Activated CD4-positive, alpha-beta memory T cell treated with anti-CD3 and anti-CD28 coated beads, Interleukin-2, amount 10 ng/mL, durations not matched to agents 7 days and 5 days (primary cell): ENCODE results near the gene ANXA6. TPM values are rescaled to one million over a fixed set of nuclear protein-coding genes. Genes with fewer than 3 reads are reported as not detected.

Experiments
- CTCF ChIA-PET: fragments of 350-600 bp; sonication (Branson Sonifier 250); formaldehyde crosslinking; loops from one replicate; lab custom pipeline; 2021; ENCODE audit warnings: antibody characterized with exemption, inconsistent platforms; lab: Charles Lee
- POLR2A ChIA-PET: fragments of 350-600 bp; sonication (Branson Sonifier 250); formaldehyde crosslinking; loops from one replicate; lab custom pipeline; 2021; ENCODE audit warnings: antibody characterized with exemption; lab: Charles Lee
- DNase-seq: peaks from one replicate; pipeline ENCODE4 v3.0.0-alpha.2; 2020
- H3K27ac Mint-ChIP-seq: one replicate; pipeline ENCODE4 v1.8.0; 2021; ENCODE audit warnings: mild to moderate bottlenecking, mixed read lengths
- H3K27me3 Mint-ChIP-seq: one replicate; pipeline ENCODE4 v1.8.0; 2021; ENCODE audit warnings: mixed read lengths
- H3K36me3 Mint-ChIP-seq: one replicate; pipeline ENCODE4 v1.8.0; 2021; ENCODE audit warnings: low read depth, mixed read lengths
- H3K4me1 Mint-ChIP-seq: one replicate; pipeline ENCODE4 v1.8.0; 2021; ENCODE audit warnings: mixed read lengths
- H3K4me3 Mint-ChIP-seq: one replicate; pipeline ENCODE4 v1.8.0; 2021; ENCODE audit warnings: mild to moderate bottlenecking, mixed read lengths
- H3K9me3 Mint-ChIP-seq: one replicate; pipeline ENCODE4 v1.8.0; 2021; ENCODE audit warnings: mixed read lengths
- total RNA-seq, 2 experiments: library from RNA; stranded (reverse); gene quantifications; one replicate each; pipeline ENCODE4 v1.2.3, GENCODE V29; 2021

The ANXA6 gene
- total RNA-seq, 2 experiments from 2014 or later: 603 to 606 TPM

GRCh38 chr5:151122828-151123227 lies 34.8 kb downstream of the ANXA6 start:
- DNase-seq: no peak
- CTCF ChIA-PET: interaction anchor here (0.6 to 7.1 kb wide), 3 partner anchors 7 to 114 kb away, joined by 3 to 242 read pairs (median 3); no protein-coding TSS in a partner anchor
- Mint-ChIP-seq H3K27me3 (no peaks in the 10 kb centered on the region), H3K4me1 (peaks cover 21% of the 10 kb centered on the region), H3K4me3 (no peak overlapping the region), H3K9me3 (no peaks in the 10 kb centered on the region), H3K36me3 (peaks cover 90% of the 10 kb centered on the region), H3K27ac (no peak overlapping the region)
- POLR2A ChIA-PET: interaction anchor here (0.7 to 1.2 kb wide), 3 partner anchors 8 to 45 kb away, joined by 3 to 4 read pairs (median 3); no protein-coding TSS in a partner anchor

- Mint-ChIP-seq H3K27me3 (no peaks in the 10 kb centered on the region), H3K36me3 (peaks cover 92% of the 10 kb centered on the region), H3K9me3 (no peaks in the 10 kb centered on the region), H3K4me3 (no peak overlapping the region), H3K4me1 (peaks cover 15% of the 10 kb centered on the region), H3K27ac (no peak overlapping the region)
- CTCF ChIA-PET: interaction anchor here (0.5 to 7.1 kb wide), 3 partner anchors 46 to 686 kb away, joined by 3 to 242 read pairs (median 6); no protein-coding TSS in a partner anchor
- POLR2A ChIA-PET: interaction anchor here (1.1 to 1.3 kb wide), 2 partner anchors 13 to 46 kb away, joined by 3 to 4 read pairs; no protein-coding TSS in a partner anchor
- DNase-seq: no peak
Measured at GRCh38 chr5:151121665-151122064, 35.9 kb downstream of the ANXA6 start.

DNA sequence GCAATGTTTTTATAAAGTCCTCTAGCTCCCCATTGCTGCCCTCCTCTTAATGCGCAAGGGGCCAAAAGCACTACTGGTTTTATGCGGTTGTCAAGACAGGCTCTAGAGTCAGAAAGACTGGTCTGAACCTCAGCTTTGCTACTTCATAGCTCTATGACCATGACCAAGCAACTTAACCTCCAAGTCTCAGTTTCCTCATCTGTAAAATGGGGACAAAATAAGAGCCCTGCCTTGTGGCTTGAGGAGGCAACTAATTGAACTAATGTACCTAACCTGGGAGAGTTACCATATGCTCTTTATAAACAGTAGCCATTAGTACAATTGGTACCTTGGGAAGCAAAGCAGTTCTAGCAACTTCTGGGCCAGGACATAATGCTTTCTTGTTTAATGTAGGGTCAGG lies 36.5 kb downstream of the ANXA6 start:
- H3K4me1 Mint-ChIP-seq: peaks cover 10% of the 10 kb centered on the region
- CTCF ChIA-PET: interaction anchor here (2.3 to 7.1 kb wide), 2 partner anchors 46 to 70 kb away, joined by 6 to 242 read pairs; no protein-coding TSS in a partner anchor
- H3K27ac Mint-ChIP-seq: no peak overlapping the region
- POLR2A ChIA-PET: interaction anchor here (1.3 kb wide), 1 partner anchor 14 kb away, joined by 4 read pairs; no protein-coding TSS in a partner anchor
- no peak overlapping the region for H3K4me3 Mint-ChIP-seq
- H3K9me3 Mint-ChIP-seq: no peaks in the 10 kb centered on the region
- H3K27me3 Mint-ChIP-seq: no peaks in the 10 kb centered on the region
- DNase-seq: no peak
- H3K36me3 Mint-ChIP-seq: peaks cover 91% of the 10 kb centered on the region

DNA sequence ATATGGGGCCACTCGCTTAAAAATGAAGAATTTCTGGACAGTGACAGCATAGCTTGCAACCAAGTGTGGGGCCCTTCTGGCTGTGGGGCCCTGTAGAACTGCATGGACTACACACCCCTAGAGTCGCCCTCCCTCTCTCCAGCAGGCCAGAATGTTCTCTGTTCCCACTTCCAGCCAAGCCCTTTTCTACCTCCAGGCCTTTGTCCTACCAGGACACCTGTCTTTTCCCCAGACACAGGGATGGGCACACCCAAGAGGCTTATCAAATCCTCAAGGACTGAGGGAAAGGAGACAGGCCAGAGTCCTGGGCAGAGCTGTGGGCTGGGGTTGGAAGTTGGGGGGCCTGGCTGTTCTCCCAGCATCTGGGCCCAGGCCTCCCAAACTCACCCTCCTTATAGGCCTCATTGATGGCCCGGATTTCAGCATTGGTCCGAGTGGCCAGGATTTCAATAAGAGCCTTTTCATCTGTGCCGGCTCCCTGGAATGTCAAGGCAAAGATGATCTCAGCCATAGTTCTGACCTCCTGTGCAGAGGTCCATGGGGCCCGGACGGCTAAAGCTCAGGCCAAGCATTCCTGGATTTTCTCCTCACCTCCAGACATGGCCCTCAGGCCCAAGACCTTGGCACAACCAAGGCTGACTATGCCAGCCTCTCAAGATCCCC lies 38.5 kb downstream of the ANXA6 start:
- Mint-ChIP-seq H3K4me3 (no peak overlapping the region), H3K36me3 (peaks cover 79% of the 10 kb centered on the region), H3K27me3 (no peaks in the 10 kb centered on the region), H3K27ac (no peak overlapping the region), H3K4me1 (peaks cover under 1% of the 10 kb centered on the region), H3K9me3 (no peaks in the 10 kb centered on the region)
- no peak for DNase-seq
- ChIA-PET POLR2A (no interaction called here), CTCF (interaction anchor here (6.6 to 8.1 kb wide), 2 partner anchors 47 to 69 kb away, joined by 107 to 173 read pairs; no protein-coding TSS in a partner anchor)

GRCh38 chr5:151115272-151115905 lies 42.2 kb downstream of the ANXA6 start:
- Mint-ChIP-seq H3K4me3 (no peak overlapping the region), H3K9me3 (no peaks in the 10 kb centered on the region), H3K27me3 (no peaks in the 10 kb centered on the region), H3K36me3 (peaks cover 61% of the 10 kb centered on the region), H3K27ac (no peak overlapping the region), H3K4me1 (peaks cover 2% of the 10 kb centered on the region)
- ChIA-PET POLR2A (interaction anchor here (0.7 to 3.8 kb wide), 18 partner anchors 8 to 137 kb away, joined by 3 to 22 read pairs (median 4); partner anchors contain the start of gene GM2A), CTCF (interaction anchor here (0.7 to 8.1 kb wide), 44 partner anchors 8 to 658 kb away, joined by 3 to 173 read pairs (median 5); partner anchors contain the start of genes ANXA6, GM2A, GPX3 and TNIP1)
- DNase-seq: peak; percentile 71

DNA sequence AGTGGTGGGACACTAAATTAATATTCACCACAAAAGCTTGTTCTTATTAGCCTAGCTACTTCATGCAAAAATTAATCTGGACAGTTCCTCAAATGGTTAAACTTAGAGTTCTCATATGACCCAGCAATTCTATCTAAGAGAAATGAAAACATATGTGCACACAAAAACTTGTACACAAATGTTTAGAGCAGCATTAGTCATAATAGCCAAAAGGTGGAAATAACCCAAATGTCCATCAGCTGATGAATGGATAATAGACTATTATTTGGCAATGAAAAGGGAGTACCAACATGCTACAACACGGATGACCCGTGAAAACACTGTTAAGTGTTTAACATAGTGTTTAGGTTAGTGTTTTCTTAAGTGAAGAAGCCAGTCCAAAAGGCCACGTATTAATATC lies 43.9 kb downstream of the ANXA6 start:
- DNase-seq: no peak
- H3K4me3 Mint-ChIP-seq: no peak overlapping the region
- H3K27ac Mint-ChIP-seq: no peak overlapping the region
- no peaks in the 10 kb centered on the region for H3K27me3 Mint-ChIP-seq
- ChIA-PET CTCF (interaction anchor here (1.6 to 8.1 kb wide), 8 partner anchors 11 to 64 kb away, joined by 3 to 173 read pairs (median 20); no protein-coding TSS in a partner anchor), POLR2A (interaction anchor here (1.0 to 3.8 kb wide), 3 partner anchors 15 to 66 kb away, joined by 3 to 22 read pairs (median 4); no protein-coding TSS in a partner anchor)
- H3K4me1 Mint-ChIP-seq: peaks cover 2% of the 10 kb centered on the region
- no peaks in the 10 kb centered on the region for H3K9me3 Mint-ChIP-seq
- peaks cover 63% of the 10 kb centered on the region for H3K36me3 Mint-ChIP-seq

GRCh38 chr5:151110992-151111391 lies 46.6 kb downstream of the ANXA6 start:
- POLR2A ChIA-PET: no interaction called here
- Mint-ChIP-seq H3K27ac (no peak overlapping the region), H3K27me3 (no peaks in the 10 kb centered on the region), H3K4me3 (no peak overlapping the region), H3K36me3 (peaks cover 69% of the 10 kb centered on the region), H3K9me3 (no peaks in the 10 kb centered on the region), H3K4me1 (peaks cover 2% of the 10 kb centered on the region)
- CTCF ChIA-PET: interaction anchor here (1.0 to 1.5 kb wide), 4 partner anchors 16 to 62 kb away, joined by 3 to 5 read pairs (median 4); no protein-coding TSS in a partner anchor
- DNase-seq: no peak

GRCh38 chr5:151110122-151110681 lies 47.4 kb downstream of the ANXA6 start:
- ChIA-PET POLR2A (interaction anchor here (1.1 kb wide), 1 partner anchor 11 kb away, joined by 3 read pairs; no protein-coding TSS in a partner anchor), CTCF (interaction anchor here (1.0 to 1.5 kb wide), 6 partner anchors 15 to 62 kb away, joined by 3 to 5 read pairs (median 4); no protein-coding TSS in a partner anchor)
- H3K36me3 Mint-ChIP-seq: peaks cover 72% of the 10 kb centered on the region

DNA sequence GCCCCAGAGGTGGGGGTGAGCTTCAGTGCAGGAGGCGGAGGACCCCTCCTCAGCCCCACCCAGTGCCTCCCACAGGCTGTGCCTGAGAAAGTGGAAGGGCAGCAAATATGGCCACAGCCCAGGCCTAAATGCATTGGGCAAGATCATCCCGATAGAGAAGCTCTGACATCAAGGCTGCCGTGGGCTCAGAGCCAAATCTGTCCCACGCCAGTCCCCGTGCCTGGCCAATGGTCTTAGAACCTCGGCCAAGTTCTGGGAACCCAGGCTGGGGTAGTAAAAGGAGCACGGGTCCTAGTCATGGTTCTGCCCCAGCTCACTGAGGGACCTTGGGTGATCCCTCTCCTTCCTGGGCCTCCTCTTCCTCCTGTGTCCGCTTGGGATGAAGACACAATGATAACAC lies 49.0 kb downstream of the ANXA6 start:
- Mint-ChIP-seq H3K4me1 (no peaks in the 10 kb centered on the region), H3K36me3 (peaks cover 77% of the 10 kb centered on the region), H3K4me3 (no peak overlapping the region), H3K27ac (no peak overlapping the region), H3K9me3 (no peaks in the 10 kb centered on the region), H3K27me3 (no peaks in the 10 kb centered on the region)
- POLR2A ChIA-PET: interaction anchor here (1.4 kb wide), 1 partner anchor 28 kb away, joined by 3 read pairs; the partner anchor contains the start of gene TNIP1
- DNase-seq: no peak
- CTCF ChIA-PET: interaction anchor here (1.6 kb wide), 1 partner anchor 57 kb away, joined by 3 read pairs; no protein-coding TSS in a partner anchor

More at GRCh38 chr5:151110122-151110681, 47.4 kb downstream of the ANXA6 start:
- peaks cover 2% of the 10 kb centered on the region for H3K4me1 Mint-ChIP-seq
- H3K4me3 Mint-ChIP-seq: no peak overlapping the region
- no peak overlapping the region for H3K27ac Mint-ChIP-seq
- H3K27me3 Mint-ChIP-seq: no peaks in the 10 kb centered on the region
- DNase-seq: no peak
- no peaks in the 10 kb centered on the region for H3K9me3 Mint-ChIP-seq

GRCh38 chr5:151107738-151108520 lies 49.6 kb downstream of the ANXA6 start:
- Mint-ChIP-seq H3K4me1 (no peaks in the 10 kb centered on the region), H3K36me3 (peaks cover 82% of the 10 kb centered on the region), H3K27me3 (no peaks in the 10 kb centered on the region), H3K27ac (no peak overlapping the region), H3K4me3 (no peak overlapping the region), H3K9me3 (no peaks in the 10 kb centered on the region)
- ChIA-PET POLR2A (interaction anchor here (1.4 kb wide), 1 partner anchor 28 kb away, joined by 3 read pairs; the partner anchor contains the start of gene TNIP1), CTCF (interaction anchor here (1.6 kb wide), 1 partner anchor 56 kb away, joined by 3 read pairs; no protein-coding TSS in a partner anchor)
- no peak for DNase-seq

DNA sequence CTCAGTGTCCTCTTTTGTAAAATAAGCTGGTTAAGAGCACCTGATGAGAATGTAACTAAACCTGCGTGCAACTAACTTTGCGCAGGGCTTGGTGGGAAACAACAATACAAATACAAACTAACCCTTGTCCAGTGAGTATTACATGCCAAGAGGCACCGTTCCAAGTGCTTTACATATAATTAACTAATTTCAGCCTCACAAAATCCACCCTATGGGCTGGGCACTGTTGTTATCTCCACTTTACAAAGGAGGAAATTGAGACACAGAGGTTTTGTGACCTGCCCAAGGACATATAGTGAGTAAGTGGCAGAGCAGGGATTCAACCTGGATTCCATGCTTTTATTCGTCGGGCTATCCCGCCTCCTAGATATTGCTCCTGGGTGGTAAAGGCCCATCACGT lies 50.5 kb downstream of the ANXA6 start:
- H3K27ac Mint-ChIP-seq: no peak overlapping the region
- H3K27me3 Mint-ChIP-seq: no peaks in the 10 kb centered on the region
- H3K36me3 Mint-ChIP-seq: peaks cover 83% of the 10 kb centered on the region
- H3K9me3 Mint-ChIP-seq: no peaks in the 10 kb centered on the region
- H3K4me1 Mint-ChIP-seq: no peaks in the 10 kb centered on the region
- no peak overlapping the region for H3K4me3 Mint-ChIP-seq
- CTCF ChIA-PET: interaction anchor here (0.7 to 3.9 kb wide), 2 partner anchors 8 to 56 kb away, joined by 3 to 17 read pairs; no protein-coding TSS in a partner anchor
- POLR2A ChIA-PET: no interaction called here
- no peak for DNase-seq
